Skin epidermis (tissue), 12 donors: ENCODE results near the gene RASSF6.
A peak's percentile ranks its signal among the peaks of the same experiment; 100 is the strongest.
"Not testable (repeated sequence)": the region's sequence is repeated elsewhere in the genome, so short reads cannot be mapped to it uniquely, and the experiment has no call there.

Experiments used
- H3K27ac ChIP-seq, 21 experiments: fragments of 200-600 bp; sonication (generic) in 11 of 21; one replicate each; pipeline ENCODE4 v1.5.0; 2020; ENCODE audit warnings: mild to moderate bottlenecking in 3 of 21, inconsistent platforms in 2 of 21, moderate library complexity in 2 of 21
- H3K4me3 ChIP-seq, 7 experiments: fragments of 200-600 bp; sonication (generic) in 2 of 7; one replicate each; pipeline ENCODE4 v1.5.0; 2020; ENCODE audit warnings: inconsistent platforms in 2 of 7, mild to moderate bottlenecking in 2 of 7, moderate library complexity in 1 of 7

Gene RASSF6

DNA sequence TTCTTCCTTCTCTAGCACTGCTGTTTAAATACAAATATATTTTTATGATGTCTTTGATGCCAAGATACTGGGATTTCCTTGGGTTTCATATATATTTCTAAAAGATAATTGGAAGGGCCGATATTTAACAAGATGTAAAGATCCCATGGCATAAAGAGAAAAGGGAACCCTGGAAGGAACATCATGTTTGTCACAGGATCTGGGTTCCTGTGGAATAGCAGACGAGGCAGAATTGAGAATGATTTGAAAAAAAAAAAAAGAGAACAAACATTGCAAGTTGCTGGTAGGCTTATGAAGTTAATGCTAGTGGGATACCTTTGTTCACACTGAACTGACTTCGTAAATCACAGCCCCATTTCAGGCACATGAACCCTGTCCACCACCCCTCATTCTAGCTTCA is 33.6 kb downstream of the RASSF6 start:
- Histone ChIP-seq H3K27ac (peak overlapping the region in 1 of 21 experiments; percentile 58), H3K4me3 (no peak overlapping the region)

- no peak overlapping the region for H3K27ac ChIP-seq
- no peak overlapping the region for H3K4me3 ChIP-seq
These were observed 34.2 kb downstream of the RASSF6 start for GRCh38 chr4:73586040-73586439.

DNA sequence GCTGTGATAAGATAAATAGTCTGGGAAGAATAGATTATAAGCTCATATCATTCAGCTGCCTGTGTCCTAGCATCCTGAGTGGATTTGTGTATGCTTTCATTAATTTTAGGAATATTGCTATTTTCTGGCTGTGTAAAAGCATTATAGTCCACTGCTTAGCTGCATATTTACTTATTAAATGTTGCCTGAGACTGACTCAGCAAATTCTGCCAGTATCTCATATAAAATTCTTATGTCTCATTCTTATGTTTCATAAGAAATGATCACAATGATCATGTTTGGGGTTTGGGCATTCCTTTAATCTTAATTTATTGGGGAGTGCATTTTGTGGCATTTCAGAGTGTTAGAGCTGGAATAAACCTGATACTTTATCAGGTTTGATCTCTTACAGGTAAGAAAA is 34.9 kb downstream of the RASSF6 start:
- H3K4me3 ChIP-seq = no peak overlapping the region
- H3K27ac ChIP-seq = no peak overlapping the region

DNA sequence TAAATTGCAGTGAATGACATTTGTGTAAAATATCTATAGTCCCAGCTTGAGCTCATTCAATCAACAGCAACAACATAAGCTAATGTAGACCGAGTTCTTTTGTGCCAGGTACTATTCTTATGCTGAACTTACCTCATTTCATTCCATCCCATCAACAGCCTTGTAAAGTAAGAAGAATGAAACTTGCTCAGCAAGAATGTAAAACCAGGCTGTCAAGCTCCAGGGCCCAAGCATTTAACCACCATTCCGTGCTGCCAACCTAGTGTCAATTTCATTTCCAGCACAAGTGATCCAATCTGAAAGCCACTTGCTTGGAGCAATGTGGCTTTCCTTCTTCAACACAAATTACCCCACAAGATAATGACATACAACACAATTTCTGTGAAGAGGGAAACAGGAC is 36.6 kb downstream of the RASSF6 start:
- H3K27ac ChIP-seq = no peak overlapping the region

DNA sequence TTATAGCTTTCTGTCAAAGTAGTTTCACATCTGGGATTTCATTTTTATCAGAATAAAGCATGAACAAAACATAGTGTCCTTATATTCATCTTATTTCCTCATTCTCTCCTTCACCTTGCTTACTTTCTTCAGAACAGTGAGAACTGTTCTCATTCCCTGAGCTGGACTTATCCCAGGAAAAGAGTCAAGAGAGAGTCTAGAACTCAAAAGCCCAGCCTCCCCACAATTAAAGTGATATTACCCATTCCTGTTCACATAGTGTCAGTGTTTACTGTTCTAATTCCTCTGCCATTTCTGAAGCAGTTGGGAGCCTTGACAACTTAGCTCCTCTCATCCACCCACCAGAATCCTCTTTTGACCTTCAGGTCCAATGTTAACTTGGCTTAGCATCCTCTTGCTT is 42.9 kb downstream of the RASSF6 start:
- no peak overlapping the region for H3K4me3 ChIP-seq
- H3K27ac ChIP-seq = no peak overlapping the region

More for the DNA sequence above, 36.6 kb downstream of the RASSF6 start:
- H3K4me3 ChIP-seq = no peak overlapping the region

GRCh38 chr4:73576381-73576780 is 43.9 kb downstream of the RASSF6 start:
- Histone ChIP-seq H3K4me3 (no peak overlapping the region), H3K27ac (no peak overlapping the region)

GRCh38 chr4:73575660-73576059 is 44.6 kb downstream of the RASSF6 start:
- H3K27ac ChIP-seq = no peak overlapping the region
- no peak overlapping the region for H3K4me3 ChIP-seq

DNA sequence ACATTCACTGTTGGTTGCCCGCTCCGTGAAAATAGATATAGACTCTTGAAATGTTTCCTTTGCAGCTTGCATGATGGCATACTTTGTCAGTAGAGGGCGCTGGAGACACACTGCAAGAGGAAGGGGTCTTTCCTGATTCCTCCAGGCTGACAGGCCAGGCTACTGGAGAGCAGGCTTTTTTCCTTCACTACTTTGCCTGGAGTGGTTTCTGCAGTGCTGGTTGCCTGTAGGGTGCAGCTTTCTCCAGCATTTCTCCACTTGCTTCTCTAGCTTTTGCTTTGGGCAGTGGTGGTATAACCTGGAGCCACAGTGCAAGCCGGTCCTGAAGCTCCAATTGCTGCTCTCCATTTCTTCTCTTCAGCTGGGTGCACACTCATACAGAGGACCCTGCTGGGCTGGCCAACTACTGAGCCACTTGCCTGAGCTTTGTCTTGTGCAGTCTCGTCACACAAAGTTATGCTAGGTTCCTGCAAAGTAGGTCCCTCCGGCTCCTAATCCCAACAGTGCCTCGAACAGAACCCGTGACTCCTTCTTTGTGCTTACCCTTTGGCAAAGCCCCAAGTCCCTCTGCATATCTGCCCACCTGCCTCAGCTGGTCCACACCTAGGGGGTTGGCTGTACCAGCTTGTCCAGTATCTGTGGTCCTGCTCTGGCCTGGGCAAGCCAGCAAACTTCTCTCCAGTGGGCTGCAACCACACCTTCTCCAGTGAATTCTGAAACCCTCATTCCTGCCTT is 46.3 kb downstream of the RASSF6 start:
- H3K27ac ChIP-seq = no peak overlapping the region
- no peak overlapping the region for H3K4me3 ChIP-seq

GRCh38 chr4:73550865-73551264 is 69.4 kb downstream of the RASSF6 start:
- H3K27ac ChIP-seq, H3K4me3 ChIP-seq: not testable (repeated sequence)

GRCh38 chr4:73544620-73545019 is 75.6 kb downstream of the RASSF6 start:
- no peak overlapping the region for H3K4me3 ChIP-seq
- no peak overlapping the region for H3K27ac ChIP-seq

GRCh38 chr4:73541251-73541650 is 79.0 kb downstream of the RASSF6 start:
- H3K4me3 ChIP-seq = no peak overlapping the region
- H3K27ac ChIP-seq = no peak overlapping the region

GRCh38 chr4:73540826-73541225 is 79.4 kb downstream of the RASSF6 start:
- Histone ChIP-seq H3K4me3 (no peak overlapping the region), H3K27ac (no peak overlapping the region)

DNA sequence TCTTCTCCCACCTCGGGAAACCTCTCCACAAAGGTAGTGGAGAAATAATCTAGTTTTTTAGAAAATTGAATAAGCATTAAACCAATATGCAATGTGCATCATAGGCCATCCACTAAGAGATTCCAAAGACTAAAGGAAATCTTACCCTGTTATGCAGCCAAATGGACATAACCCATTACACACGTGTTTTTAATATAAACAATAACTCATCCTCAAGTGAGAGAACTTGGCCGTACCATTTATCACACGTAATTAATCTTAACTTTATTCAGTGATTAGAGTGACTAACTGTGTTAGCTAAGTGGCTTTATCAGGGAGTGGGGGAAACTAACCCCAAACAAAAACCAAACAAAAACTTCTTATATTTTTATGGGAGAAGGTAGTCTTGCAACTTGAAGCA is 80.8 kb downstream of the RASSF6 start:
- Histone ChIP-seq H3K4me3 (no peak overlapping the region), H3K27ac (no peak overlapping the region)

- H3K4me3 ChIP-seq = no peak overlapping the region
- H3K27ac ChIP-seq = no peak overlapping the region
These were observed 82.1 kb downstream of the RASSF6 start for GRCh38 chr4:73538162-73538561.

DNA sequence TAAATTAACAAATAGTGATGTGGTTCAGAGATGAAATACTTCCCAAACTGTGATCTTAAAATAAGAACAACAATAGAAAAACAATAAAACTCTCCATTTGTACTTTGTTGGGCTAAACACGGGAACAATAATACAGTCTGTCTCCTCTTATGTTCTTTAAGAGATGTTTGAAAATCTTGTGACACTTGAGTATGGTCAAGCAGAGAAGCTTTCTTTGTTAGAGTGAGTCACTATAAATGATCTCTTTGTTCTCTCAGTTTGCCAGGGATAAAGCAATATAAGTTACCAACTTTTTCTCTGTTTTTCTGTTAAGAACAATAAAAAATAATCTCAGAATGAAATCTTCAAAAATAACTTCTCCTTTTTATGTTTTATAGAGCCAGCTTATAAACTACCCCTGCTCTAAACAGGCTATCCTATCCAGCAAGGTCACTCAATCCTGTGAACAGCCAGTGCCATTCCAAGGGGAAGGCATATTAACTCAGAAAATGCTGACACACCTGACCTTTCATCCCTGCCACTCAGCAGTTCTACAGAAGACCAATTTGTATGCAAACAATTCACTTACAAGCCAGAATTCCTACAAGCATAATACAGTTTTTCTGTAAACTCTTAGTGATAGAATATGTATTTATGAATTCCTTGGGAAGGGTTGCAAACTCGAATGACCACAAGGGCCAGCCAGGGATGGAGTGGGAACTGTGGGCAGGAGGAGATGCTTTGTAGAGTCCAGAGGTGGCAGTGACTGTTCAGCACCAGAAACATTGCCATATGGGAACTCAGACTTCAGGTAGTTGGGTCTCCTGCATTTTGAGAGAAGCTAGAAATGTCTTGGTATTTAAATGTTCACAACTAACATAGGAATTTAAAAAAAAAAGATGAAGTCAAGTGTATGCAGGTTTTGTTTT is 86.5 kb downstream of the RASSF6 start:
- Histone ChIP-seq H3K4me3 (no peak overlapping the region), H3K27ac (no peak overlapping the region)

GRCh38 chr4:73528171-73528570 is 92.1 kb downstream of the RASSF6 start:
- Histone ChIP-seq H3K27ac (no peak overlapping the region), H3K4me3 (no peak overlapping the region)

GRCh38 chr4:73527196-73527595 is 93.0 kb downstream of the RASSF6 start:
- no peak overlapping the region for H3K4me3 ChIP-seq
- H3K27ac ChIP-seq = no peak overlapping the region

- no peak overlapping the region for H3K4me3 ChIP-seq
- no peak overlapping the region for H3K27ac ChIP-seq
These were observed 94.6 kb downstream of the RASSF6 start for GRCh38 chr4:73525611-73526010.

GRCh38 chr4:73523126-73523525 is 97.1 kb downstream of the RASSF6 start:
- H3K27ac ChIP-seq = no peak overlapping the region
- H3K4me3 ChIP-seq = no peak overlapping the region
